ENCODE data around the gene LRRC61. TPM values are rescaled to one million over a fixed set of nuclear protein-coding genes. Genes with fewer than 3 reads are reported as not detected.
A peak's percentile ranks its signal among the peaks of the same experiment; 100 is the strongest.

The LRRC61 gene
- polyA plus RNA-seq, 1 donor (not counting 4 experiments of a cell fraction or from before 2014, with no cell fraction given), result 1.0 TPM

- Histone ChIP-seq H3K9ac (ENCODE audit: control insufficient read depth, extremely low read depth, insufficient read depth, low read length) (peak overlapping the region; percentile 80), H4K20me1 (ENCODE audit: control insufficient read depth, extremely low read depth, insufficient read depth, low read length) (no peaks in the 10 kb centered on the region), H3K27me3 (ENCODE audit: control insufficient read depth, extremely low read depth, insufficient read depth, low read length) (no peaks in the 10 kb centered on the region), H3K27ac (ENCODE audit: control insufficient read depth, insufficient read depth, low read length) (peak overlapping the region; percentile 20), H2AFZ (ENCODE audit: control insufficient read depth, low read length) (peak overlapping the region; percentile 77), H3K36me3 (ENCODE audit: control insufficient read depth in 2 of 2, extremely low read depth in 1 of 2, insufficient read depth in 2 of 2, low read length in 2 of 2) (peaks cover 1 to 5% of the 10 kb centered on the region in 2 experiments), H3K4me1 (ENCODE audit: control insufficient read depth, extremely low read depth, insufficient read depth, low read length) (peaks cover 28% of the 10 kb centered on the region), H3K4me2 (ENCODE audit: control insufficient read depth, extremely low read depth, insufficient read depth, low read depth, low read length) (peak overlapping the region; percentile 96), H3K4me3 (ENCODE audit: control insufficient read depth in 2 of 3, extremely low read depth in 1 of 3, insufficient read depth in 2 of 3, low read depth in 1 of 3, low read length in 3 of 3) (peak overlapping the region; percentile 72 to 80 (median 76)), H3K9me3 (ENCODE audit: control insufficient read depth, low read depth, low read length) (no peaks in the 10 kb centered on the region), H3K9me1 (ENCODE audit: control insufficient read depth, extremely low read depth, insufficient read depth, low read length) (no peaks in the 10 kb centered on the region), H3K79me2 (ENCODE audit: control insufficient read depth, insufficient read depth, low read length) (no peaks in the 10 kb centered on the region)
- DNase-seq (ENCODE audit: low read depth, low spot score) (no peak), FAIRE-seq (no peak)
- TF ChIP-seq EZH2 (IDR thresholded peaks at IDR 0.05; ENCODE audit: low read length), result no peak
- TF ChIP-seq, protein P1, sequence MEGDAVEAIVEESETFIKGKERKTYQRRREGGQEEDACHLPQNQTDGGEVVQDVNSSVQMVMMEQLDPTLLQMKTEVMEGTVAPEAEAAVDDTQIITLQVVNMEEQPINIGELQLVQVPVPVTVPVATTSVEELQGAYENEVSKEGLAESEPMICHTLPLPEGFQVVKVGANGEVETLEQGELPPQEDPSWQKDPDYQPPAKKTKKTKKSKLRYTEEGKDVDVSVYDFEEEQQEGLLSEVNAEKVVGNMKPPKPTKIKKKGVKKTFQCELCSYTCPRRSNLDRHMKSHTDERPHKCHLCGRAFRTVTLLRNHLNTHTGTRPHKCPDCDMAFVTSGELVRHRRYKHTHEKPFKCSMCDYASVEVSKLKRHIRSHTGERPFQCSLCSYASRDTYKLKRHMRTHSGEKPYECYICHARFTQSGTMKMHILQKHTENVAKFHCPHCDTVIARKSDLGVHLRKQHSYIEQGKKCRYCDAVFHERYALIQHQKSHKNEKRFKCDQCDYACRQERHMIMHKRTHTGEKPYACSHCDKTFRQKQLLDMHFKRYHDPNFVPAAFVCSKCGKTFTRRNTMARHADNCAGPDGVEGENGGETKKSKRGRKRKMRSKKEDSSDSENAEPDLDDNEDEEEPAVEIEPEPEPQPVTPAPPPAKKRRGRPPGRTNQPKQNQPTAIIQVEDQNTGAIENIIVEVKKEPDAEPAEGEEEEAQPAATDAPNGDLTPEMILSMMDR (optimal IDR thresholded peaks at IDR 0.05 in 1 of 3, IDR thresholded peaks at IDR 0.05 in 1 of 3, conservative IDR thresholded peaks at IDR 0.05 in 1 of 3; ENCODE audit: extremely low read depth in 1 of 3, insufficient read depth in 2 of 3, low read length in 3 of 3), result no peak
- dilution Hi-C loops (cut with MboI; ENCODE audit: extremely low pct_ligation_motif_present, low sequenced_read_pairs), result no loop called here
Observed at GRCh38 chr7:150368884-150369747, 46.0 kb downstream of the LRRC61 start.

DNA sequence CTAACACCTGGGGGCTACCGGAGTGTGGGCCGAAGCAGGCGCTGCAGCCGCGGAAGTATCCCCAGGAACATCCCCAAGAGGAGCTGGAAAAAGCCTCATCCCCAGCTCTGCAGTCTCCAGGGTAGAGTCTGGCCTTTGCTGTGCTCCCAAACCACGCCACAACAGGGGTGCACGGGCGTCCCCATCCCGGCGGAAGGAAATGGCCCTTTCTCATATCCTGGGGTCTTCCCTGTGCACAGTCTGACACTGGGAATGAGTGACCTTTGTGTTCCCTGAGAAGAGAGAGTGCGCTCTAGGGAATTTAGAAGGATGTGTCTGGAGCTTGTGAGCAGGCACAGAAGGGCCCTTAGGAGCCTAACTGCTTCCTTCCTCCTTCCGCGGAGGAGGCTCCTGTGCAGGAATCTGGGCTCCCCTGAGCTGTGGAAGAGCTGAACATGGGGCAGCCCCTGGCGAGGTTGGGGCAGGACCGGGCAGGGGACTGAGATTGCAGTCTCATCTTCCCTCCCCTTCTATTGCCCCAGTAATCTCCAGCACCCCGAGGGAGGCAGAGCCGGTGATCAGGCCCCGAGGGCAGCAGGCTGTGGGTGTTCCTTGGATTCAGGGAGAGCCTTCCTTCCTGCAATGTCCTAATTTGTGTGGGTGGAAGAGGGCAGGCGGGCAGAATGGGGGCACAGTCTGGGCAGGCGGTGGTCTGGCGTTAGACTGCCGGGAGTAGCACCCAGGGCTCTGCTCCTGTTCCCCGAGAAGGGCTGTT is 46.8 kb downstream of the LRRC61 start:
- no peak for FAIRE-seq
- TF ChIP-seq EZH2 (IDR thresholded peaks at IDR 0.05; ENCODE audit: low read length), result no peak
- TF ChIP-seq, protein P1 (optimal IDR thresholded peaks at IDR 0.05 in 1 of 3, IDR thresholded peaks at IDR 0.05 in 1 of 3, conservative IDR thresholded peaks at IDR 0.05 in 1 of 3; ENCODE audit: extremely low read depth in 1 of 3, insufficient read depth in 2 of 3, low read length in 3 of 3), result no peak
- H3K4me3 ChIP-seq (ENCODE audit: control insufficient read depth in 2 of 3, extremely low read depth in 1 of 3, insufficient read depth in 2 of 3, low read depth in 1 of 3, low read length in 3 of 3), result peak overlapping the region; percentile 72 to 80 (median 76)
- DNase-seq (ENCODE audit: low read depth, low spot score), result no peak
- H3K4me2 ChIP-seq (ENCODE audit: control insufficient read depth, extremely low read depth, insufficient read depth, low read depth, low read length), result peak overlapping the region; percentile 96
- H3K27ac ChIP-seq (ENCODE audit: control insufficient read depth, insufficient read depth, low read length), result no peak overlapping the region
- no peaks in the 10 kb centered on the region for H3K27me3 ChIP-seq (ENCODE audit: control insufficient read depth, extremely low read depth, insufficient read depth, low read length)
- no peaks in the 10 kb centered on the region for H3K79me2 ChIP-seq (ENCODE audit: control insufficient read depth, insufficient read depth, low read length)
- H2AFZ ChIP-seq (ENCODE audit: control insufficient read depth, low read length), result no peak overlapping the region
- H3K9me3 ChIP-seq (ENCODE audit: control insufficient read depth, low read depth, low read length), result no peaks in the 10 kb centered on the region
- dilution Hi-C loops (cut with MboI; ENCODE audit: extremely low pct_ligation_motif_present, low sequenced_read_pairs), result no loop called here
- H3K9ac ChIP-seq (ENCODE audit: control insufficient read depth, extremely low read depth, insufficient read depth, low read length), result peak overlapping the region; percentile 80
- H4K20me1 ChIP-seq (ENCODE audit: control insufficient read depth, extremely low read depth, insufficient read depth, low read length), result peaks cover 3% of the 10 kb centered on the region
- H3K4me1 ChIP-seq (ENCODE audit: control insufficient read depth, extremely low read depth, insufficient read depth, low read length), result peaks cover 28% of the 10 kb centered on the region
- no peaks in the 10 kb centered on the region for H3K9me1 ChIP-seq (ENCODE audit: control insufficient read depth, extremely low read depth, insufficient read depth, low read length)
- peaks cover 1 to 5% of the 10 kb centered on the region in 2 experiments for H3K36me3 ChIP-seq (ENCODE audit: control insufficient read depth in 2 of 2, extremely low read depth in 1 of 2, insufficient read depth in 2 of 2, low read length in 2 of 2)
